NCI-H748 (cell line): ENCODE measurements around the gene CYP2U1.
A peak's percentile ranks its signal among the peaks of the same experiment; 100 is the strongest.
"Not testable (repeated sequence)": the region's sequence is repeated elsewhere in the genome, so short reads cannot be mapped to it uniquely, and the experiment has no call there.

Experiments
- DNase-seq: peaks from one replicate; lab custom pipeline; 2025; ENCODE audit not compliant: unreplicated experiment; lab: John Stamatoyannopoulos, UW

The CYP2U1 gene

DNA sequence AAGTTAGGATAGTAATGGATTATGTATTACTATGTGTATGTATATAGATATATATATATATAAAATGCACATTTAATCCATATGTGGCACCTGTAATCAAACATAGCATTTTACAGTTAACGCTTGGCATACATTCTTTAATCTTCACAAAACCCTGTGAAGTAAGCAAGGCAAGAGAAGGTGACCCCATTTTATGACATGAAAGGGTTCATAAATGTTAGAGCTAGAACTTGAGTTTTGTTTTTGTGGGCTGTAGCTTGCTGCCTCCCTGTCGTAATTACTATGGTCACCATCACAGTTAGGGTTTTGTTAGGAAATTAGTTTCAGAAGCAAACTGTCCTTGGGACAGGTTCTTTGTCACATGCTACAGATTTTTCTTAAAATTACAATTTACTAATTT is 13.8 kb upstream of the CYP2U1 start:
- DNase-seq, result no peak

DNA sequence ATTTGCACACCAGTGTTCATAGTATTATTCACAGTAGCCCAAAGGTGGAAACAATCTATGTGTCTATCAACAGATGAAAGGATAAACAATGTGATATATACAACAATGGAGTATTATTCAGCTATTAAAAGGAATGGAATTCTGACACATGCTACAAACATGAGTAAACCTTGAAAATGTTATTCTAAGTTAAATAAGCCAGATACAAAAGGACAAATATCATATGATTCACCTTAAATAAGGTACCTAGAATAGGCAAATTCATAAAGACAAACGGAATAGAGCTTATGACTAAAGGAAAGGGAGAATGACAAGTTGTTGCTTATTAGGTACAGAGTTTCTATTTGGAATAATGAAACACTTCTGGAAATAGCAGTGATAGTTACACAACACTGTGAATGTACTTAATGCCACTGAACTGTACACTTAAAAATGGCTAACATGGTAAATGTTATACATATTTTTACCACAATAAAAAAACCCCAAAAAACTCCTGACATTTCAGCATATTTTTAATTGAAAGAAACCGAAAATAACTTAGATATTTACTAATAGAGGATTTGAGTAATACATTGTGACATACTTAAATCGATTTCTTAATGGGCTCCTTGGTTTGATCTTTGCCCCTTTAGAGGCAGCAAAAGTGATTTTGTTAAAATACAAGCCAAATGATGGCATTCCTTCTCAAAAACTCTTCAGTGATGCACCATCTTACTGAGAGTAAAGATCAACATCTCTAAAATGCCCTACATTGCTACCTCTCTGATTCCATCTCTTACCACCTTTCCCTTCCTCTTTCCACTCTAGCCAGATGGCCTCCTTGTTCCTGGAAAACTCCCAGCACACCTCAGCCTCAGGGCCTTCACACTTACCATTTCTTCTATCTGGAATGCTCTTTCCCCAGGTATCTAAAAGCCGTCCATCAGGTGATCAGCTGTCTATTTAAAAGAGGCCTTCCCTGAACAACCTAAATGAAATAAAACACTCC is 8.6 kb upstream of the CYP2U1 start:
- no peak for DNase-seq

DNA sequence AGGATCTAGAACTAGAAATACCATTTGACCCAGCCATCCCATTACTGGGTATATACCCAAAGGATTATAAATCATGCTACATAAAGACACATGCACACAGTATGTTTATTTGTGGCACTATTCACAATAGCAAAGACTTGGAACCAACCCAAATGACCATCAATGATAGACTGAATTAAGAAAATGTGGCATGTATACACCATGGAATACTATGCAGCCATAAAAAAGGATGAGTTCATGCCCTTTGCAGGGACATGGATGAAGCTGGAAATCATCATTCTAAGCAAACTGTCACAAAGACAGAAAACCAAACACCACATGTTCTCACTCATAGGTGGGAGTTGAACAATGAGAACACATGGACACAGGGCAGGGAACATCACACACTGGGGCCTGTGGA is 5.6 kb upstream of the CYP2U1 start:
- not testable (repeated sequence) for DNase-seq

DNA sequence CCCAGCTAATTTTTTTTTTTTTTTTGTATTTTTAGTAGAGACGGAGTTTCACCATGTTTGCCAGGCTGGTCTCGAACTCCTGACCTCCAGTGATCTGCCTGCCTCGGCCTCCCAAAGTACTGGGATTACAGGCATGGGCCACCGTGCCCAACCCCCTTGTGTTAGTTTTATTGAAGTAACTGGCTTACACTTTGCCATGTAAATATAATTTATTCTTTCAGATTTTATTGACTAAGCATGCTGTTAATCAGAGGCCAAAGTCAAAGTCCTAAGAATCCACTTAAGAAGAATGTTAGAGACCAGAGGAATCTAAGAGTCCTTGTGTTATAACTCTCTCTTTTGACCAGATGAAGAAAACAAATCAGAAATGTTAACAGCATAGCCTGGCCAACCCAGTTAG is 4.5 kb upstream of the CYP2U1 start:
- not testable (repeated sequence) for DNase-seq

DNA sequence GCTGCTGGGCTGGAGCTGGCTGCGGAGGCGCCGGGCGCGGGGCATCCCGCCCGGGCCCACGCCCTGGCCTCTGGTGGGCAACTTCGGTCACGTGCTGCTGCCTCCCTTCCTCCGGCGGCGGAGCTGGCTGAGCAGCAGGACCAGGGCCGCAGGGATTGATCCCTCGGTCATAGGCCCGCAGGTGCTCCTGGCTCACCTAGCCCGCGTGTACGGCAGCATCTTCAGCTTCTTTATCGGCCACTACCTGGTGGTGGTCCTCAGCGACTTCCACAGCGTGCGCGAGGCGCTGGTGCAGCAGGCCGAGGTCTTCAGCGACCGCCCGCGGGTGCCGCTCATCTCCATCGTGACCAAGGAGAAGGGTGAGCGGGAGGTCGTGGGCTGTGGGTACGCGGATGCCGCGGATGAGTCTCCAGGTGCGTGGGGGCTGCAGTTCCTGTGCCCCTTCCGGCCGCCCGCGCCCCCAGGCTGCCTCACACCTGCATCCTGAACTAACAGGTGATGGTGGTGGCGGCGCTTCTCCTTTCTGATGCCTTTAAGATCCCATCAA is 499 bp downstream of the CYP2U1 start:
- DNase-seq, result peak; percentile 70

DNA sequence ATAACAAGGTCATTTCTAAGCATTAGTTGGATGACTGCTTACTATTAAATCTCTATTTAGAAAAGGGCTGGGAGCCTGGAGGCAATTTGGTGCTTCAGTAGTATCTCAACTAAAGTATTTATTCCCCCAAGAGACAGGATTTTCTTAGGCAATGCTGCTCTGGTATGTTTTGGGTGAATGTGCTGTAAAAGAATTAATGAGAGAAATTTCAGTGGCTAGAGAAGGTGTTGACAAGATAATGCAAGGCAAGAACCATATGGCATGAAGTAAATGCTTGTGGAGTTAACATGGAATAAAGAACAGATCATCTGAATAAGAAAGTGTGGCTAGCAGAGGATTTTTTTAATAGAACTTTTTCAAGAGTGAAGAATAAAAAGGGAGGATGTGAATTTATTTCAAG is 3.9 kb downstream of the CYP2U1 start:
- no peak for DNase-seq

DNA sequence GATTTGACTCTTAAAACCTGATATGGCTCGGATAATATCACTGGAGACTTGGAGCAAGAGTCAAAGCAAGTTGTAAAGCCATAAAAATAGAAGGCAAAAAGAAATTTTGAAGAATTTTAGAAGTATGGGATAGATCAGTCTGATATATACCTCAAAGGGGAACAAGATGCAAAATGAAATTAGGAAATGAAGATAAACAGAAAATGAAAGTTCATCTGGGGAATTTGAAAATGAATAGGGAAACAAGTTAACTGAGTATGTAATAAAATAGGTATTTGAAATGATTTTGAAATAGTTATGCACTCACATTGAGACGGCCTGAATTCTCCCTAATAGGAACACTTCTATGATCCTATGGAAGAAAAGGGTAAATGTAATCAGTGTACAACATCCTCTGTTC is 5.7 kb downstream of the CYP2U1 start:
- DNase-seq, result no peak

DNA sequence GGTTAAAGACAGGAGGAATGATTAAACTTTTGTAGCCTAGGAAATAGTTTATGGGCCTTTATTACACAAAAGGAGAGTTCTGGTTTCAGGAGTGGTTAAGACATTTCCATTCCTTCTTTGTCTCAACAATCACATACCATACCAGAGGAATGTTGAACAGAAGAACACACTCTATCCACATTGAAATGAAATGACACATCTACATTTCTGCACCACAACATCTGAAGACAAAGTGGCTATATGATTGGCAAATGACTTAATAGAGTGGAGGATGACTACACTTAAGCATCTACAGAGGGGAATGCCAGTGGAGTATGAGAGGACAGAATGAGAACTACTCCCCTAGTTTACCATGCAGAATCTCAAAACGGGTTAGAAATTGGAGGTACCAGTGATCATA is 8.0 kb downstream of the CYP2U1 start:
- no peak for DNase-seq

DNA sequence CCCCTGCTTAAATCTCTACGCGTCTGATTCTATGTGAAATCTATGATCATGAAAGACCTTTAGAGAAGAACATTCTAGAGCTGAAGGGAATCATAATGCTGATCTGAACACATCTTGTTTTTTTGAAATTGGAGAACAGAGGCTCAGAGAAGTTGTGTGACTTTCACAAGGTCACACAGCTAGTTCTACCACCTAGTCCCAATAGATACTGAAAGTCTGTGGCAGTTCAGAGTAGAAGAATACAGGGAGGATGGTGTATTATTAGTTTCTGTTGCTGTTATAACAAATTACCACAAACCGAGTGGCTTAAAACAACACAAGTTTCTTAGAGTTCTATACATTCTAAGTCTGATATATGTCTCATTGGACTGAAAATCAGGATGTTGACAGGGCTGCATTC is 14.5 kb downstream of the CYP2U1 start:
- DNase-seq, result no peak

DNA sequence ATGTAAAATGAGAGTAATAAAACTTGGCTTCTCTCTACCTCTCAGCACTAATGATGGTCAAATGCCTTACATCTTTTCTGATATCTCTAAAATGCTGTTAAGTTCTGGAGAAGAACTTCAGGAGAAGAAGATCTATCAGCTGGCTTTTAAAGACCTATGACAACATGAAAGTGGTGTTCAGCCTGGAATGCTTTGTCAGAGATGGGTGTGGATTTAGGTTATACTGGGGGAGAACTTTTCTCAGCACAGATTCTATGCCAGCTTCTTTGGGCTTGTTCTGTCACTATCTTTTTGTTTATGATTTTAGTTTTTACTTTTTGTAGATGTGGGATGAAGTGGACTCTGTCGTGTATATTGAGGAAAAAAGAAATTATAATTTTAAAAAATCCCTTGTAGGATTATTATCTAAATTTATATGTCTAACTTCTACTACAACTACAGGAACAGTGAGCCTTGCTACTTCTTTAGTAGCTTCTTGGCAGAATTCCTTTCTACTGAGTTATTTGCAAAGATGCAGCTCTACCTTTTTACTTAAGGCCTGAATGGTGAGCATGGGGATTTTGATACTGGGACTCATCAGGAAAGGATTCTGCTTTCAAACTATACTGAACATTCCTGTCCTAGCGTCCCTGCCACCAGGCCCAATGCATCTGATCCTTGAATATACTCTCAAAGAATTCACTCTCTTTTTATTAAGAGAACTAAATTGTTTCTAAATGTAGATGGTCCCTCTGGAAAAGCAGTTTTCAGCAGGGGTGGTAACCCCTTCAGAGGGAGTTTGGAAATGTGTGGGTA is 19.6 kb downstream of the CYP2U1 start:
- no peak for DNase-seq

DNA sequence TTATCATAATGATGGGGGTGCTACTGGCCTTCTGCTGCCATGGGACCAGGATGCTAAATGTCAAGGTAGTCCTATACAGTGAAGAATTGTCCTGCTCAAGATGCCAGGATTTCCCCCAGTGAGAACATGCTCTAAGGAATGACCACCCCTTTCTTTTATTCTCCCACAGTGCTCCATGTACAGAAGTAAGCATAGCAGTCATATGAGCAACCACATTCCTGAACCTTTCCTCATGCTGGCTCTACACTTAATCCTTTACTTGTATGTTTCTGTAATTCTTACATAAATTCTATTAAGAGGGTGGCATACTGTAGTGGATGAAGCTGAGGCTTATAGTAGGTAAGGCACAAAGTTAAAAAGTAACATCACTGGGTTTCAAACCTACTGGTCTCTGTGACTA is 20.2 kb downstream of the CYP2U1 start:
- no peak for DNase-seq

DNA sequence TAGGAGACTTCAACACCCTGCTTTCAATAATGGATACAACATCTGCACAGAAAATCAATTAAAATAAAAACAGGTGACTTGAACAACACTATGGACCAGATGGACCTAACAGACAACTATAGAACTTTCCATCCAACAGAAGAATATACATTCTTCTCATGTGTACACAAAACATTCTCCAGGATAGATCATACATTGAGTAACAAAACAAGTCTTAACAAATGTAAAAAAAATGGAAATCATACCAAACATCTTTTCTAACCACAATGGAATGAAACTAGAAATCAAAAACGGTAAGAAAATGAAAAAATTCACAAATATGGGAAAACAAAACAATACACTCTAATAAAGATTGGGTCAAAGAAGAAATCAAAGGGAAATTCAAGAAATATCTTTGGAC is 24.7 kb downstream of the CYP2U1 start:
- DNase-seq, result no peak

DNA sequence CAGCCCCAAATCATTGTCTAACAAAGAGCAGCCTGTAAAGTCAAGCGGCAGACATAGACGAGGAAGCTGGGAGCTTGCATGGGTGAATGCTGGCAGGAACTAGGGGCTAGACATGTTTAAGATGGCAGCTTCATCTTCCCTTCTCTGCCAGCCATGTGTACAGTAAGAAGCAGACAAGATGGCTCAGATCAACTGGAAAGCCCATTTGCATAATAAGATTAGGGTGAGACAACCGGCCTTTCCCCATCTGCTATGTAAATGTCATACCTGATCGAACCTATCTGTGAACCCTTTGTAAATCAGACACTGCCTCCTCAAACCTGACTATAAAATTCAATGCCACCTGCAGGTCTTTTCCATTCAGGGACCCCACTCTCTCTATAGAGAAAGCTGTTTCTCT is 35.6 kb downstream of the CYP2U1 start:
- no peak for DNase-seq

DNA sequence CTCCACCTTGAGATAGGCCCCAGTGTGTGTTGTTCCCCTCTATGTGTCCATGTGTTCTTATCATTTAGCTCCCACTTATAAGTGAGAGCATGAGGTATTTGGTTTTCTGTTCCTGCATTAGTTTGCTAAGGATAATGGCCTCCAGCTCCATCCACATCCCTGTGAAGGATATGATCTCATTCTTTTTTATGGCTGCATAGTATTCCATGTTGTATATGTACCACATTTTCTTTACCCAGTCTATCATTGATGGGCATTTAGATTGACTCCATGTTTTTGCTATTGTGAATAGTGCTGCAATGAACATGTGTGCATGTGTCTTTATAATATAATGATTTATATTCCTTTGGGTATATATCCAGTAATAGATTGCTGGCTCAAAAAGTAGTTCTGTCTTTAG is 36.2 kb downstream of the CYP2U1 start:
- DNase-seq, result not testable (repeated sequence)

DNA sequence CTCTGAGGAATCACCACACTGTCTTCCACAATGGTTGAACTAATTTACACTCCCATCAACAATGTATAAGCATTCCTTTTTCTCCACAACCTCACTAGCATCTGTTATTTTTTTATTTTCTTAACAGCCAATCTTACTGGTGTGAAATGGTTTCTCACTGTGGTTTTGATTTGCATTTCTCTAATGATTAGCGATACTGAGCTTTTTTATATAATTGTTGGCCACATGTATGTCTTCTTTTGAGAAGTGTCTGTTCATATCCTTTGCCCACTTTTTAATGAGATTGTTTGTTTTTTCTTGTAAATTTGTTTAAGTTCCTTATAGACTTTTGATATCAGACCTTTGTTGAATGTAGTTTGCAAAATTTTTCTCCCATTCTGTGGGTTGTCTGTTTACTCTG is 36.6 kb downstream of the CYP2U1 start:
- not testable (repeated sequence) for DNase-seq

DNA sequence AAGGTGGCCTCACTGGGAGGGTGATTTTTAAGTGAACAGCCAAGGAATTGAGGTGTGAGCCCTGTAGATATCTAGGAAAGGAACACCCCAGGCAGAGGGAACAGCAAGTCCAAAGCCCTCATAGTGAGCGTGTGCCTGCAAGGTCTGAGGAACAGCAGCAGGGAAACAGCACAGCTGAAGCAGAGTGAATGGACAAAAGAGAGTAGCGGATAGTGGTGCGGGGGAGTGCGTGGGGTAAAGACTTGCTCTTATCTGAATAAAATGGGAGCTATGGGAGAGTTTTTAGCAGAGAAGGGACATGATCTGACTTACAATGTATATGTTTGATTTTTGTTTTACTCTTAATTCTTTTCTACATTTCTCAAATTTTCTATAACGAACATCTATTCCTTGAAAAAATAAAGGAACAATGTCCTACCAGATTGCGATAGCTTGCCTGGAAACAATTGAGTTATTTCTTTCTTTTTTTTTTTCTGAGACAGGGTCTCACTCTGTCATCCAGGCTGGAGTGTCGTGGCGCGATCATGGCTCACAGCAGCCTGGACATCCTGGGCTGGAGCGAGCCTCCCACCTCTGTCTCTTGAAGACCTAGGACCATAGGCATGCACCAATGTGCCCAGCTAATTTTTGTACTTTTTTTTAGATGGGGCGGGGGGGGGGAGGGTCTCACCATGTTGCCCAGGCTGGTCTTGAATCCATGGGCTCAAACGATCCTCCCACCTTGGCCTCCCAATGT is 38.9 kb downstream of the CYP2U1 start:
- DNase-seq, result no peak

DNA sequence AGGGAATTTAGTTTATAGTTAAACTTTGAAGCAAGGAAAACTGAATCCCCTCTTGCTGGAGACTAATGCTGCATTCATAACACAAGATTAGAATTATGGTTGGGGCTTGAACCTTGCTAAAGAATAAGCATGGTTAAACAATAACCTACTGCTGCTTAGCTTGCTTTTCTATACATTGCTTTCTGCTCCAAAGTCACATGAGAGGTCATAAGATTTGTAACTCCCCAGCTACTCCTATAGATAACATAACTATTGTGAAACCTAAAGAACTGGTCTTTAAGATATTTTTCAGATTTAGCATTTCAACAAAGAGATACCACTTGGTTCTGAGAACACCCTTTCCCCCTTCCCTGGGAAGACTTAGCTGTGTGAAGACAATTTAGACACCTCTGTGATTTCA is 41.3 kb downstream of the CYP2U1 start:
- DNase-seq, result no peak

DNA sequence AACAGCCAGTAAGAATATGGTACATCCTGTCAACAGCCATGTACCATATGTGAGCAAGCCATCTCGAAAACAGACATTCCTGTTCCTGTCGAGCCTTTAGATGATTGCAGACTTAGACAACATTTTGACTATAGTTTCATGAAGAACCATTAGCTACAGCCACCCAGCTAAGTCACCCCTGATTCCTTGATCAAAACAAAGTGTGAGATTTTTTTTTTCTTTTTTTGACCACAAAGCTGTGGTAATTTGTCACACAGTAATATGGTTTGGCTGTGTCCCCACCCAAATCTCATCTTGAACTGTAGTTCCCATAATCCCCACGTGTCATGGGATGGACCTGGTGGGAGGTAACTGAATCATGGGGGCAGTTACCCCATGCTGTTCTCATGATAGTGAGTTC is 43.2 kb downstream of the CYP2U1 start:
- DNase-seq, result no peak

DNA sequence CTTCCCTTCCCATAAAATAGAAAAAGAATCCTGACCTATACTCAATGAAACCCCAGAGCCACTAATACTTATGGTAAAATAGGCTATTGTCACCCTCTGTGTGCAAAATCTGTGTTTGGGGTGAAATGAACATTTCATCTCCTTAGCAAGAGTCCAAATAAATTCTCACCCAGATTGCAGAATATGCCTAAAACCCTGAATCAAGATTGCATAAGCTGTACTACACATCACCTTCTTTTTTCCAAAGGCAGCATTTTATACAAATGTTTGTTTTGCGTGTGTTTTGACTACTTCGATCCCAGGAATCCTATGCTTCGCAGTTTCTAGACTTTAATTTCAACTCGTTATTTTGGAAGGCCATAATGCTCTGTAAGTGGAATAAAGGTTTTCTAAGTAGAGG is 46.1 kb downstream of the CYP2U1 start:
- DNase-seq, result no peak

DNA sequence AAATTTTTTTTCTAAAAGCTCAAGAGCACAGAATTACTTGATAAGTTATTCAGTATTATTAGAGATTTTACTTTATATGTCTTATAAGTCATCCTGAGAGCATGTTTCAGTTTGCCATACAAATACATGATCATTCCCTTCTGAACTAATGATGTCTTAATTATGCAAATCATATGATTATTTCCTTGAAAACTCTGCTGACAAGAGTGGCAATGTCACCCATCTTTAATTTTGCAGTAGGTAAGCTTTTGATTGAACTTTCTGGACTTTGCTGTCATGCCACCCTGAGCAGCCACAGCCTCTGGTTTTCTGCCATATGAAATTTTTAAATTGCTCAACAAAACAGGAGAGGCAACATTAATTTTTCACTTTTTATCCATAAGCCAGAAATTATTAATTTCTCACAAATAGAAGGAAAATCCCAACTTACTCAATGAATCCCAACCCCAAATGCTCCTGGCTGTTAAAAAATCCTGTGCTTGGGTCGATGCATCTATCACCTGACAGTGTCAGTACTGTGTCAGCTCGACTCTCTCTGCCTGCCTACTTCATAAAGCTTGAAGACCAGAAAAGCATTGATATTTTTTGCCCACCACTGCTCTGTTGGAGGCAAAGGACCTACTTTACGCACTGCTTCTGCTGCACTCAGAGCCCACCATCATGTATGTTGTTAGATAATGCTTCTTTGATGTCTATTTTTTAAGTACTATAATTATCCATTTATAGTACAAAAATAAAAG is 46.8 kb downstream of the CYP2U1 start:
- no peak for DNase-seq
